ENCODE measurements around the gene GLUL.
"Not testable (repeated sequence)": the region's sequence is repeated elsewhere in the genome, so short reads cannot be mapped to it uniquely, and the experiment has no call there.

The GLUL gene

GRCh38 chr1:182367926-182368325, 23.7 kb downstream of the GLUL start:
- no peak for DNase-seq

DNA sequence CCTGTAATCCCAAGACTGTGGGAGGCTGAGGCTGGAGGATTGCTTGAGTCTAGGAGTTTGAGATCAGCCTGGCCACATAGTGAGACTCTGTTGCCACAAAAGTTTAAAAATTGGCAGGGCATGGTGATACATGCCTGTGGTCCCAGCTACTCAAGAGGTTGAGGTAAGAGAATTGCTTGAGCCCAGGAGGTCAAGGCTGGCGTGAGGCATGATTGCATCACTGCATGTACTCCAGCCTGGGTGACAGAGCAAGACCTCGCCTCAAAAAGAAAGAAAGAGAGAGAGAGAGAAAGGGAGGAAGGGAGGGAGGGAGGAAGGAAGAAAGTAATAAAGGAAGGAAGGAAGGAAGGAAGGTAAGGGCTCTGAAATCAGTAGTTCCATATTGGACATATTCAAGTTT, 25.0 kb downstream of the GLUL start:
- DNase-seq: no peak

- DNase-seq: no peak
These were observed 31.9 kb downstream of the GLUL start for GRCh38 chr1:182359645-182360044.

DNA sequence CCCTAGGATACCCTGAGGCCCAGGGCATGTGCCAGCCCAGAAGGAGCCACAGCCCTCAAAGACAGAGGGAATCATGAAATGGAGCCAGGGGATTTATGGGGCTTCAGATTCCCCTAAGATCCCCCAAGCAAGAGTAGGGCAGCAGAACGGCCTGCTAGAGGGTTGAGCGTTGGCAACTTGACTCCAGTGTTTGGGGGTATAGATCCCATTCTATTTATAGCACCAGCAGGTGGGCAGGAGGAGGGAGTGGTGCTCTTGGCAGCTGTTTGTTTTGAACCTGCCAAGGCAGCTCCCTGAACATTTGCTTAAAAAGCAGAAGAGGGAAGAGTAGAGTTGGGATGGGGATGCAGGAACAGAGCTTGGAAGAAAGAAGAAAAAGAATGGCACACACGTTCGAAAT, 33.7 kb downstream of the GLUL start:
- DNase-seq: no peak

GRCh38 chr1:182357171-182357570, 34.4 kb downstream of the GLUL start:
- DNase-seq: no peak

DNA sequence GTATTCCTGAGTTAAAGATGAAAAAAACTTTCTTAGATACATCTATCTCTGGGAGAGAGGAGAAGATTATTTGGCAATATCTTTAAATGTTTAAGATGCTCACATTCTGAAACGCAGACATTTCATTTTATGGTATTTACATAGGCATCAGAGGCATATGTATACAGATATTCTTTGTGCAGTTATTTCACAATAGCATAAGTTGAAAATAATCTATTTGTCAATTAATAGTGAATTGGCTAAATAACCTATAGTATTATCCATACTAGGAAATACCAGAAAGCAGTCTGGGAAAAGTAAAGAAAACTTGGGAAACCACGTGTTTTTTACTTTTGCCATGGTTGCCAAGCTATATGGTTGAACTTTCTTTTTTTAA, 35.9 kb downstream of the GLUL start:
- no peak for DNase-seq

GRCh38 chr1:182351790-182352364, 39.7 kb downstream of the GLUL start:
- no peak for DNase-seq

- no peak for DNase-seq
These were observed 40.8 kb downstream of the GLUL start for GRCh38 chr1:182350839-182351238.

GRCh38 chr1:182348961-182349747, 42.4 kb downstream of the GLUL start:
- no peak for DNase-seq

- DNase-seq: no peak
These were observed 44.6 kb downstream of the GLUL start for GRCh38 chr1:182347019-182347418.

- no peak for DNase-seq
These were observed 51.1 kb downstream of the GLUL start for GRCh38 chr1:182340233-182341058.

GRCh38 chr1:182339684-182340083, 51.9 kb downstream of the GLUL start:
- DNase-seq: no peak

DNA sequence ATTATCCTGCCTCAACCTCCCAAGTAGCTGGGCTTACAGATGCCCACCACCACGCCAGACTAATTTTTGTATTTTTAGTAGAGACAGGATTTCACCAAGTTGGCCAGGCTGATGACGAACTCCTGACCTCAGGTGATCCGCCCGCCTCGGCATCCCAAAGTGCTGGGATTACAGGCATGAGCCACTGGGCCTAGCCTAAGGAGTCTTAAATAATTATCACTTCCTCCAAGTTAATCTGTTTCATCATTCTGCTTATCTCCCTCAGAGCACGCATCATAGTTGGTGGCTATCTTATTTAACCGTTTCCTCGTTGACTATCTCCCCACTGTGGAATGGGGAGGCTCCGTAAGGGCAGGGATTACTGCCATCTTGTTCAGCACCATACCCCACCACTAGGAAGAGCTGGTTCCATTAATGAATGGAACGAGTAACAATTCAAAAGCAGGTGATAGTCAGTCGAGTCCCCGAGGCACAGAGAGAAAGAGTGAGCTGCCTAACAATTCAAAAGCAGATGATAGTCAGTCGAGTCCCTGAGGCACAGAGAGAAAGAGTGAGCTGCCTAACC, 52.7 kb downstream of the GLUL start:
- peak; percentile 66 for DNase-seq

DNA sequence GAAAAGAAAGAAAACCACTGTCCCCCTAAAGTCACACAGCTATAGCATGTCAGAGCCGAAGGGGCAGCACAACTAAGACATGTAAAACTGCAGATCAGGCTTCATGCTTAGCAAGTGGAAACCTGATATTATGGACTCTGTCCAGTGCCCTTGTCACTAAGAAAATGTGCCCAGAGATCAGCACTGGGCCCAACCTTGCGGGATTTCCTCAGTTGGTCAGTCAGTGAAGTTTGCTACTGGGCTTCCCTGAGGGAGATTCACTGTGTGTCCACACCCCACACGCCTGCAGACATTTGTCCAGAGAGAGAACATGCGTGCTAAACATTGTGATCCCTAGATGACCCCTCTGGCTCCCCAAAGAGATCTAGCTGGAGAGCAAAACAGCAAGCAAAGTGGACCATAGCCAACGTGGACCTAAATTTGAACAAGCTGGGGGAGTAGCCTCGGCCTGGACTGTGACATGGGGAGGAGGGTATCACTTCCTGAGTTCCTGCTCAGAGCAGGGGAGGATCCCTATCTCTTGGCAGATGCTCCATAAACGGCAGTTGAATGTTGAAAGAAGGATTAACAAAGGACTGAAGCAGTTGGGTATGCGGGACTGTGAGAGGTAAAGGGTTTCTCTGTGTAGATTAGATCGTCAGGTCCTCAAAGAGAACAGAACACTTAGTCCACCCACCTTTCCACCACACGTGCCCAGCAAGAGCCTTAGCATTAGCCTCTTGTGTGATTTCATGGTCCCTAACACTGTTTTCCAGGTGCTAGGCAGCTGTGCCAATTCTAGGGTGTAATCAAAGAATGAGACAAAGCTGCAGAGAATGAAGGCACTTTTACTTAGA, 53.6 kb downstream of the GLUL start:
- DNase-seq: peak; percentile 44

- no peak for DNase-seq
These were observed 55.6 kb downstream of the GLUL start for GRCh38 chr1:182335771-182336566.

GRCh38 chr1:182333071-182333571, 58.5 kb downstream of the GLUL start:
- DNase-seq: not testable (repeated sequence)

DNA sequence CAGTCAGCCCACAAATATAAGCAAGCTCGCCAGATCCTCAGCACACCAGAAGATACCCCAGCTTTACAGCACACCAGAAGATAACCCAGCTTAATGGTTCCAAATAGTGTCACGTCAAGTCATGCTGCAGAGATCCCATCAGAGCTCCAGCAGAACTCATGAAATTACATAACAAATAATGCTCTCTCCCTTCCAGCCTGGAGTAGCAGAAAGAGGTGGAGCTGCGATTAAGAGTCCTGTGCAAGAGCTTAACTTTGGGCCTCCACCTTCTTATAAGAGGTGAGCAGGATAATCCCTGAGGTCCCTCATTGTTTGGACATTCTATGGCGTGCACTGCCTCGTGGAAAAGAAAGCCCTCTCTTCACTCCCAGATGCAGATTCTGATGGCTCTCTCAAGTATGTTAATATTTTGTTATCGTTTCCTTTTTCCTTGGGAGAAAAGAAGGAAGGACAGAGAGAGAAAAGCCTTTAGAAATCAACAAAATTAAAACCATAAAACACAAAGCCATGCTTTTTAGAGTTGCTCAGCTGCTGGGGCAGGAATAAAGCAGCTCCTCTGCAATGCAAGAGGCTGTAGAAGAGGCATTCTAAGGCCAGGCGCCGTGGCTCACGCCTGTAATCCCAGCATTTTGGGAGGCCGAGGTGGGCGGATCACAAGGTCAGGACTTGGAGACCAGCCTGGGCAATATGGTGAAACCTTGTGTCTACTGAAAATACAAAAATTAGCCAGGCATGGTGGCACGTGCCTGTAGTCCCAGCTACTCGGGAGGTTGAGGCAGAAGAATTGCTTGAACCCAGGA, 59.1 kb downstream of the GLUL start:
- no peak for DNase-seq

Measured in hematopoietic multipotent progenitor cell treated with erythropoietin and hydrocortisone succinate and interleukin-3 and kit ligand, for 8 days (in vitro differentiated cells).